Testis (tissue), 2 donors: ENCODE measurements around the gene TEAD1.

Source experiments
- POLR2A ChIP-seq: fragments of 450-650 bp; IDR thresholded peaks from one replicate; pipeline ENCODE4 v1.6.1; 2017; ENCODE audit warnings: antibody characterized with exemption, mild to moderate bottlenecking, moderate library complexity
- TF ChIP-seq, protein P1 (sequence below), 3 experiments: fragments of 450-650 bp in 2 of 3; fragments of 200-600 bp in 1 of 3; sonication (generic) in 1 of 3; IDR thresholded peaks; one replicate each; pipeline ENCODE4 v1.5.1; 2016 to 2019; ENCODE audit warnings: antibody characterized with exemption in 3 of 3, mild to moderate bottlenecking in 2 of 3, moderate library complexity in 1 of 3

GRCh38 chr11:12827369-12827768 is 153.1 kb downstream of the TEAD1 start:
- no peak for TF ChIP-seq POLR2A
- TF ChIP-seq, protein P1, sequence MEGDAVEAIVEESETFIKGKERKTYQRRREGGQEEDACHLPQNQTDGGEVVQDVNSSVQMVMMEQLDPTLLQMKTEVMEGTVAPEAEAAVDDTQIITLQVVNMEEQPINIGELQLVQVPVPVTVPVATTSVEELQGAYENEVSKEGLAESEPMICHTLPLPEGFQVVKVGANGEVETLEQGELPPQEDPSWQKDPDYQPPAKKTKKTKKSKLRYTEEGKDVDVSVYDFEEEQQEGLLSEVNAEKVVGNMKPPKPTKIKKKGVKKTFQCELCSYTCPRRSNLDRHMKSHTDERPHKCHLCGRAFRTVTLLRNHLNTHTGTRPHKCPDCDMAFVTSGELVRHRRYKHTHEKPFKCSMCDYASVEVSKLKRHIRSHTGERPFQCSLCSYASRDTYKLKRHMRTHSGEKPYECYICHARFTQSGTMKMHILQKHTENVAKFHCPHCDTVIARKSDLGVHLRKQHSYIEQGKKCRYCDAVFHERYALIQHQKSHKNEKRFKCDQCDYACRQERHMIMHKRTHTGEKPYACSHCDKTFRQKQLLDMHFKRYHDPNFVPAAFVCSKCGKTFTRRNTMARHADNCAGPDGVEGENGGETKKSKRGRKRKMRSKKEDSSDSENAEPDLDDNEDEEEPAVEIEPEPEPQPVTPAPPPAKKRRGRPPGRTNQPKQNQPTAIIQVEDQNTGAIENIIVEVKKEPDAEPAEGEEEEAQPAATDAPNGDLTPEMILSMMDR (IDR thresholded peaks at IDR 0.05) = no peak
